Neural cell (in vitro differentiated cells): ENCODE measurements around the gene CTSK. TPM values are rescaled to one million over a fixed set of nuclear protein-coding genes. Genes with fewer than 3 reads are reported as not detected.

ENCODE experiments used
- H2AFZ ChIP-seq: fragments of 200-600, 300-800 bp; sonication (generic), shearing (Covaris generic); 2 replicates; pipeline ENCODE4 v1.6.0; 2014; ENCODE audit warnings: low read depth, mild to moderate bottlenecking, antibody characterized with exemption, low read length, moderate library complexity
- H3F3A ChIP-seq: fragments of 200-600 bp; shearing (Covaris generic); 2 replicates; pipeline ENCODE4 v1.6.1; 2016; ENCODE audit warnings: mild to moderate bottlenecking, moderate library complexity, mixed read lengths, antibody characterized with exemption, low read length; ENCODE audit not compliant: insufficient read depth, poor library complexity, severe bottlenecking
- H3K27ac ChIP-seq: fragments of 200-600, 300-800 bp; sonication (generic), shearing (Covaris generic); 2 replicates; pipeline ENCODE4 v1.5.1; 2014; ENCODE audit warnings: mild to moderate bottlenecking, low read length, moderate library complexity
- H3K27me3 ChIP-seq: fragments of 300-800, 200-600 bp; sonication (generic), shearing (Covaris generic); 2 replicates; pipeline ENCODE4 v1.6.0; 2014; ENCODE audit warnings: mild to moderate bottlenecking, low read depth, low read length, moderate library complexity; ENCODE audit not compliant: insufficient read depth
- H3K36me3 ChIP-seq: fragments of 300-800, 200-600 bp; sonication (generic), shearing (Covaris generic); 2 replicates; pipeline ENCODE4 v1.5.1; 2014; ENCODE audit warnings: mild to moderate bottlenecking, antibody characterized with exemption, low read length, moderate library complexity; ENCODE audit not compliant: insufficient read depth
- H3K4me2 ChIP-seq: fragments of 300-800, 200-600 bp; sonication (generic), shearing (Covaris generic); 2 replicates; pipeline ENCODE4 v1.6.0; 2014; ENCODE audit warnings: mild to moderate bottlenecking, low read length
- H3K4me3 ChIP-seq: fragments of 300-800, 200-600 bp; sonication (generic), shearing (Covaris generic); 2 replicates; pipeline ENCODE4 v1.5.1; 2014; ENCODE audit warnings: mild to moderate bottlenecking, low read length, moderate library complexity
- H3K79me2 ChIP-seq: fragments of 200-600 bp; shearing (Covaris generic); replicated peaks from 2 replicates; pipeline ENCODE4 v1.6.0; 2014; ENCODE audit warnings: mild to moderate bottlenecking, low read length, moderate library complexity; ENCODE audit not compliant: insufficient read depth
- H3K9ac ChIP-seq: fragments of 300-800, 200-600 bp; sonication (generic), shearing (Covaris generic); 2 replicates; pipeline ENCODE4 v1.6.1; 2016; ENCODE audit warnings: mild to moderate bottlenecking, low read length, mixed read lengths
- H3K9me2 ChIP-seq: fragments of 200-600 bp; shearing (Covaris generic); 2 replicates; pipeline ENCODE4 v1.6.1; 2016; ENCODE audit warnings: mild to moderate bottlenecking, low read length, mixed read lengths; ENCODE audit not compliant: insufficient read depth
- H3K9me3 ChIP-seq: fragments of 200-600, 300-800 bp; sonication (generic), shearing (Covaris generic); 2 replicates; pipeline ENCODE4 v1.6.1; 2016; ENCODE audit warnings: mild to moderate bottlenecking, mixed run types, low read length, moderate library complexity, mixed read lengths
- H4K20me1 ChIP-seq: fragments of 200-600 bp; shearing (Covaris generic); 2 replicates; pipeline ENCODE4 v1.6.1; 2016; ENCODE audit warnings: mild to moderate bottlenecking, mixed run types; ENCODE audit not compliant: insufficient read depth
- CTCF ChIP-seq: fragments of 450-650 bp; IDR thresholded peaks from 2 replicates; pipeline ENCODE4 v1.5.1; 2014; ENCODE audit warnings: antibody characterized with exemption, mild to moderate bottlenecking, moderate library complexity; ENCODE audit not compliant: poor library complexity, severe bottlenecking
- EP300 ChIP-seq: fragments of 450-650 bp; conservative IDR thresholded peaks from 2 replicates; pipeline ENCODE4 v1.6.1; 2014; ENCODE audit warnings: antibody characterized with exemption, mild to moderate bottlenecking, moderate library complexity; ENCODE audit not compliant: poor library complexity, severe bottlenecking
- EZH2 ChIP-seq: fragments of 200-600, 300-800 bp; shearing (Covaris generic), sonication (generic); IDR thresholded peaks from 2 replicates; pipeline ENCODE4 v1.6.1; 2014; ENCODE audit warnings: antibody characterized with exemption, low read length, borderline replicate concordance, mild to moderate bottlenecking; ENCODE audit not compliant: insufficient read depth, poor library complexity, severe bottlenecking
- MXI1 ChIP-seq: fragments of 450-650 bp; conservative IDR thresholded peaks from 2 replicates; pipeline ENCODE4 v1.6.1; 2014; ENCODE audit warnings: antibody characterized with exemption, mild to moderate bottlenecking; ENCODE audit not compliant: poor library complexity, severe bottlenecking
- POLR2AphosphoS5 ChIP-seq: IDR thresholded peaks from 2 replicates; pipeline ENCODE4 v1.6.1; 2012
- RAD21 ChIP-seq: fragments of 450-650 bp; conservative IDR thresholded peaks from 2 replicates; pipeline ENCODE4 v1.6.1; 2014; ENCODE audit warnings: antibody characterized with exemption, mild to moderate bottlenecking, moderate library complexity
- REST ChIP-seq: IDR thresholded peaks from 2 replicates; pipeline ENCODE4 v1.6.1; 2012; ENCODE audit warnings: borderline replicate concordance
- SMC3 ChIP-seq: fragments of 450-650 bp; conservative IDR thresholded peaks from 2 replicates; pipeline ENCODE4 v1.6.1; 2014; ENCODE audit warnings: antibody characterized with exemption, mild to moderate bottlenecking, moderate library complexity; ENCODE audit not compliant: poor library complexity
- TAF1 ChIP-seq: IDR thresholded peaks from 2 replicates; pipeline ENCODE4 v1.6.1; 2012; ENCODE audit warnings: low read depth
- polyA plus RNA-seq: library from polyadenylated mRNA; depleted of rRNA; stranded (reverse); fragments of >200 nt; gene quantifications from 2 replicates; pipeline ENCODE4 v1.2.3, GENCODE V29; 2014

Gene CTSK
- polyA plus RNA-seq, 1 donor from 2014 or later, result 8.0 TPM

- no peaks in the 10 kb centered on the region for H3K9me2 ChIP-seq
- no peaks in the 10 kb centered on the region for H4K20me1 ChIP-seq
- H3K9me3 ChIP-seq, result no peaks in the 10 kb centered on the region
- H2AFZ ChIP-seq, result no peak overlapping the region
- H3K4me2 ChIP-seq, result no peak overlapping the region
- H3K9ac ChIP-seq, result no peak overlapping the region
- H3K27me3 ChIP-seq, result no peaks in the 10 kb centered on the region
- no peaks in the 10 kb centered on the region for H3K79me2 ChIP-seq
- no peaks in the 10 kb centered on the region for H3K36me3 ChIP-seq
- H3F3A ChIP-seq, result no peaks in the 10 kb centered on the region
- no peak overlapping the region for H3K4me3 ChIP-seq
- no peak for TF ChIP-seq RAD21
- no peak for TF ChIP-seq CTCF
- TF ChIP-seq POLR2AphosphoS5, result no peak
- no peak for TF ChIP-seq SMC3
- no peak for TF ChIP-seq REST
- no peak for TF ChIP-seq EP300
- no peak for TF ChIP-seq TAF1
- no peak for TF ChIP-seq EZH2
- no peak for TF ChIP-seq MXI1
- H3K27ac ChIP-seq, result no peak overlapping the region
Observed at GRCh38 chr1:150760013-150760412, 48.0 kb downstream of the CTSK start.

- TF ChIP-seq POLR2AphosphoS5 (no peak), TAF1 (no peak), MXI1 (no peak), CTCF (no peak), RAD21 (no peak), SMC3 (no peak), EZH2 (no peak), REST (no peak), EP300 (no peak)
- Histone ChIP-seq H3F3A (no peaks in the 10 kb centered on the region), H3K9me2 (no peaks in the 10 kb centered on the region), H3K36me3 (no peaks in the 10 kb centered on the region), H2AFZ (no peak overlapping the region), H3K9me3 (no peaks in the 10 kb centered on the region), H3K27ac (no peak overlapping the region), H3K79me2 (no peaks in the 10 kb centered on the region), H3K27me3 (no peaks in the 10 kb centered on the region), H4K20me1 (no peaks in the 10 kb centered on the region), H3K4me2 (no peak overlapping the region), H3K4me3 (no peak overlapping the region), H3K9ac (no peak overlapping the region)
Observed at GRCh38 chr1:150753416-150753815, 54.6 kb downstream of the CTSK start.
